22Rv1 (cell line): ENCODE measurements around the gene CACNA1A.

Source experiments
- CTCF ChIP-seq: fragments of 450-650 bp; IDR thresholded peaks from 2 replicates; pipeline ENCODE4 v1.5.1; 2017; ENCODE audit warnings: mild to moderate bottlenecking
- ZFX ChIP-seq: fragments of 450-650 bp; IDR thresholded peaks from 2 replicates; pipeline ENCODE4 v1.6.1; 2017; ENCODE audit warnings: antibody characterized with exemption, borderline replicate concordance

- TF ChIP-seq CTCF (no peak), ZFX (no peak)
Observed at GRCh38 chr19:13267131-13267530, 239.1 kb downstream of the CACNA1A start.
